HG02970 (cell line): ENCODE data around the gene KLHL5.
A peak's percentile ranks its signal among the peaks of the same experiment; 100 is the strongest.

Experiments used
- ATAC-seq: cut with Tn5 transposase; IDR thresholded peaks from one replicate; pipeline ENCODE4 v1.9.1; 2021; ENCODE audit warnings: mild to moderate bottlenecking, moderate library complexity, moderate number of reproducible peaks; ENCODE audit not compliant: unreplicated experiment, low FRiP score

Gene KLHL5

DNA sequence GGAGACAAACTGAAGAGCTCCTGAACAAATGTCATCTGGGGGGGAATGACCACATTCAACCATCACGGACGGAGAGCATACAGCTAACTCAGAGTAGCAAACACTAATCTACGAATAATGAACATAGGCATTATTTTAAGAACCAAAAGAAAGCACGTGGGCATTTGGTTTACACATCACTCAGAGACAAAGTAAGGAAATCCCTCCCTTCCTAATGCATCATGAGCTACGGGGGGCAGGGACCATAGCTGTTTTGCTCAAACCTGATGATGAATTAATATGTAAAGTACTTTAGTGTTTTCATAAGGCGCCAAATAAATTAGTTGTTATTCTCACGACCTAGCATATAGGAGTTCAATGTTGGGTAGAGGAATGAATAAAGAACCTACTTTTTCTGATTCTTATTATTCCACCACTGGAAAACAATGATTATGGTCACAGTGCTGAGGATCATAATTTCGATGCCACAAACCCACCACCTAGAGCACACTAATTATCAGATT is 18.1 kb upstream of the KLHL5 start:
- ATAC-seq = no peak

DNA sequence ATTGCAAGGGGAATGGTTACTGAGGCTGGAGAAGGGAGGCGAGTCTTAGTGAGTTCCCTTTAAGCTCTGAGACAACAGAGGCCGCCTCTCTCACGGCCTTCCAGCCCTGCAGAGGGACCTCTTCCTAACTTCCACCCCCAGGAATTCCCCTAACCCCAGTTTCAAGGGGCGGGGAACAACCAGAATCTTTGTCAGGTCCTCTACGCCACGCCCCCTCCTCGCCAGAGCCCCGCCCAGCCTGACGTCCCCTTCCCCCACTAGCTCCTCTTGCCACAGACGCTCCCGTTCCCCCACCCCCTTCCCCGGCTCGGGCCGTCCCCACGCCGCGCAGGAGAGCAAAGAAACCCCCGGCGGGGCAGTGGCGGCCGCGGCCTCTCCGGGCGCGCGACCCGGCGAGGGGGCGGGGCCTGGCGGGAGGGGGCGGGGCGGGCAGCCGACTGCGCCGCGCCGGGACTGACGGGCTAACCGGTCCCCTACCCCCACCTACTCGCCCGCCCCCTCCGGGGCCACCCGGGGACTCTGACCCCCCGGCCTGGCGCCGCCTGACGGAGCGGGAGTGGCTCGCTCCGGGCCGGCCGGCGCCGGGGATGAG is 17.6 kb upstream of the KLHL5 start:
- peak; percentile 63 for ATAC-seq

- peak; percentile 29 for ATAC-seq
Measured at GRCh38 chr4:39044956-39045826, 16.8 kb upstream of the KLHL5 start.

DNA sequence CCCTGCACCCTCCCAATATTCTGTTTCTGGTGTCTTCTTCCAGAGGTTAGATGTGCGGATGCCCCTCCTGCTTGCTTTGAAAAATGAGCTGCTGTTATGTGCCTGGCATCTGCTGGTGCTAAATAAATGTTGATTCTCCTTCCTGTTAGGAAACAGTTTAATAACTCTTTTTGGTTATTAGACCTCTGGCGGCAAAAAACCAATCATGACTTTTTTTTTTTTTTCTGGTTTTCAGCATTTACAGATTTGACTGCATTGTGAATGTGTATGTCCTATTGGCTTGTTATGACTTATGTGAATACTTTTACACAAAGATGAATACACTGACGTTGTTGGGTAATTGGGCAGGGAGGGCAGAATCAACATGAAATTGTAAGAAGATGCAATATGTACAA is 16.2 kb upstream of the KLHL5 start:
- no peak for ATAC-seq

- ATAC-seq = no peak
Measured at GRCh38 chr4:39046249-39046648, 15.8 kb upstream of the KLHL5 start.

DNA sequence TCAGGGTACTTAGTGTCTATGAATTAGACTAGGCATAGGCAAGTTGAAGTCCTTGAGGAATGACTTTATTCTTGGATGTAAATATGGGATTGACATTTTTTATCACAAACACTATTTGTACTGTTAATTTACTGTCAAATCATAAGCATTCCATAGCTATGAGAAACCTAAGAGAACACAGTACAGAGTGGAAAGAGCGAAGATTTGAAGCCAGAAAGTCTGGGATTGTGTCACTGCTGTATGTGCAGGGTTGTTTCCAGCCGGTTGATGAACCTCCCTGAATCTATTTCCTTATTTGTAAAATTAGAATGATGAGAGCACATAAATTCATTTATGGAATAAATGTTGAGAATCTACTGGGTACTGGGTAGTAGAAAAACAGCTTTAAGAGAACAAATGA is 14.4 kb upstream of the KLHL5 start:
- ATAC-seq = no peak

GRCh38 chr4:39048311-39048710 is 13.7 kb upstream of the KLHL5 start:
- ATAC-seq = no peak

- ATAC-seq = no peak
Measured at GRCh38 chr4:39050590-39050989, 11.4 kb upstream of the KLHL5 start.

GRCh38 chr4:39051492-39051891 is 10.5 kb upstream of the KLHL5 start:
- no peak for ATAC-seq

DNA sequence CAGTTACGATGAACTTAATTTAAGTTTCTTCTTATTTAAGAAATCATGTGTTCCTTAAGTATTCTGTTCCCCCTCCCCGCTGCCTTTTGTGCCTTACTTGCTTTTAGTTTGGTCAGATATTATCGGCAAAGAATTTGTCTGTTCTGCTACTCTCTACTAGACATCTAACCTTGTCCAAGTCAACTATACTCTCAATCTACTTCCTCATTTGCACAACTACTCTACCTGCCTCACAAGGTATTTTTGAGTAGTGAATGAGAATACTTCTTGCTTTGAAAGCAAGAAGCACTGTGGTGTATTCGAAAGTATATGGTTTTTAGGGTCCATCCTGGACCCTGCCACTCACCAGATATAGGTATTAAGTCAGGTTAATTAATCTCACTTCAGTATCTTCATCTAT is 8.0 kb upstream of the KLHL5 start:
- no peak for ATAC-seq

DNA sequence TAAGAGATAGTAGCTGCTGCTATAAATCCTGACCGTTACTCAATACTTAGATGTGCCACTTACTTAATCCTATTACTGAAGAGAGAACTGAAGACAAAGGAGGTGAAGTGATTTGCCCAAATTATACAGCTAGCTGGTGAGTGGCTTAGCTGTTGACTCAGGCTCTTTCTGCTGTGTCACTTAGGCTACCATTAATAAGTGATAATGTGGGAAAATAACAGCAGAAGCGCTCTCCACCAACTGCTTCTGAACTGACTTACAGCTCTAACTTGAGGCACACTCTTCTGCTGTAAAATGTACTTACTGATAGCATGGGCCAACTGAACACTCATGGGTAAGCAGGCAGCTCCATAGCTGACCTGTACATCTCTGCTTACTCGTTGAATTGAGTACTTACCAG is 7.5 kb upstream of the KLHL5 start:
- no peak for ATAC-seq

DNA sequence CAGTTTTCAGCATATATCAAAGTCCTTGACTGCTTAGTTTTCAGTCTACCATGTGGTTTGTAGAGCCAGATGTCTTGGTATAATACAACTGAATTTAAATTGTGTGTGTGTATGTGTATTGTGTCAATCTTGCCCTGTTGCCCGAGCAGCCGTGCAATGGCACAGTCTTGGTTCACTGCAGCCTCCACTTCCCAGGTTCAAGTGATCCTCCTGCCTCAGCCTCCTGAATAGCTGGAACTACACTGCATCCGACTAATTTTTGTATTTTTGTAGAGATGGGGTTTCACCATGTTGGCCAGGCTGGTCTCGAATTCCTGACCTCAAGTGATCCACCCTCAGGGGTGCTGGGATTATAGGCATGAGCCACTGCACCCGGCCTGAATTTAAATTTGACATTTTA is 6.0 kb upstream of the KLHL5 start:
- ATAC-seq = no peak

DNA sequence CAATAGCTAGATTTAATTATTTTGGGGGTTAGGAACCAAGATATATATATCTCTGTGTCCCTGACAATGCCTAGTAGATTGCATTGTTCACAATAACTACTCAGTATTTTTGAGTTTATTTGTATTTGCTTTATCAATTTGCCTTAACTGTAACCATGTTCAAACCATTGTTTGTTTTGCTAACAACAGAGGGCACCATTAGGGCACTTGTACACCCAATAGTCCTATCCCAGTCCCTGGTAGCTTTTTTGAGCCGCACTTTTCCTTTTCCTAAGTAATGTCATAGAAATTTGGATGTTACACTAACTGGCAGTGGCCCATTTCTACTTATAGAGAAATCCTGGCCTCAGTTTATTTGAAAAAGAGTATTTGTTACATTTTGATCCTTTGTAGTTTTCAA is 575 bp upstream of the KLHL5 start:
- no peak for ATAC-seq

GRCh38 chr4:39062770-39063097 is 702 bp downstream of the KLHL5 start:
- no peak for ATAC-seq

DNA sequence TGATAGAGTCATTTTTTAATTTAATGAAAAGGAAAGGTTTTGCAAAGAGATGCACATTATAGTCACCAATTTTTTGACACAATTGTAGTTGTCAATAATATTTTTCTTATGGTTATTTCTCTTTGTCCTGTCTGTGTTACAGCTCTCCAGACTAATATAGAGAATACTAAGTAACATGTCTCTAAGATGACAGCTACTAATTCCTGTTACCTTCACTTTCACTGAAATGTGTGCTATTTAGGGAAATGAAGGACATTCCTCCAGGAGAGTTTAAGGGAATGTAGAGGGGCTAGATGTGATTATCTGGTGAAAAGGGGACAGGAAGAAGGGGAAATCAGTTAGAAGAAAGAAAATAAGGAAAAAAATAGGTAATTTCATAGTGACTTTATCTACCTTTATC is 1.4 kb downstream of the KLHL5 start:
- no peak for ATAC-seq

- no peak for ATAC-seq
Measured at GRCh38 chr4:39066371-39066770, 4.3 kb downstream of the KLHL5 start.

- no peak for ATAC-seq
Measured at GRCh38 chr4:39067031-39067430, 5.0 kb downstream of the KLHL5 start.

- ATAC-seq = no peak
Measured at GRCh38 chr4:39067451-39067850, 5.4 kb downstream of the KLHL5 start.

DNA sequence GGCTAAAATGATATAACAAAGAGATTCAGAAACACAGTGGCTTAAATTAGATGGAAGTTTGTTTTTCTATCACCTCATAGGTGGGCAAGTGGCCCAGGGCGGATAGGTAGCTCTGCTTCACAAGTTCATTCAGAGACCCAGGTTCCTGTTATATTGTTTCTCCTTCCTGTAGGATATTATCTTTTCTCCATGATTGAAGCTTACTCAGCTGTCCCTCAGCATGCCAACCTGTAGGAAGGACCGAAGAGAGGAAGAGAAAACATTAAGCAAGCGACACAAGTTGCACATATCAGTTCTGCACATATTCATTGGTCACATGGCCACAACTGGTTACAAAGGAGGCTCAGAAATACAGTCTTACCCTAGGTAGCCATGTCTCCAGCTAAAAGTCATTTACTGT is 6.9 kb downstream of the KLHL5 start:
- ATAC-seq = no peak

DNA sequence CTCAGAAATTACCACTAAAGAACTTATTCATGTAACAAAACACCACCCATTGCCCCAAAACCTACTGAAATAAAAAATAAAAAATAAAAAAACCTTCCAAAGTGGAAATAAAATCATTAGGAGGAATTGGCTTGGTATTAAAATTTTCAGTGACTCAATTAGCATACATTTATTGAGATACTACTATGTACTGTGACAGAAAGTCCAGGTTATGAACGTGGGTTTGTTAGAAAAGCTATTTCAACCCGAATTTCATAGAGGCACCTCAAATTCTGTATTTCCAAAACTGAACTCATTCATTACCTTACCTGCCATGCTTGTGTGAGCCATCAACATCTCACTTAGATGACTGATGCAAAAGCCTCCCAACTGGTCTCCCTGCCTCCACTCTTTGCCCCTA is 16.8 kb downstream of the KLHL5 start:
- no peak for ATAC-seq

DNA sequence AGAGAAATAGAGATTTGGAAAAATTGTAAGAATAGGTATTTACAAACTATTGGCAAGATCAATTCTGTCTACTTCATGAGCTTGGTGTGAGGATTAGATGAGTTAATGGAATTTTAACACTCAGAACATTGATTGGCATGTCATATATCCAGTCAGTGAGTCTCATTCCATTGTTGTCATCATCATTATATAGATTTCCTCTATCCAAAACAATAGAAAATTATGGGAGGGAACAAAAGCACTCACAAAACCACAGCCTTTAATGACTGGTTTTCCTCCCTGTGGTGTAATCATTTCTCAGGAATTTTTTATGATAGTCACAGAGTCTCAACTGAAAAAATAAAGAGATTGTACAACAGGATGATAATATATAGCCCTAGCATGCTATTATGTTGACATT is 21.1 kb downstream of the KLHL5 start:
- ATAC-seq = no peak

DNA sequence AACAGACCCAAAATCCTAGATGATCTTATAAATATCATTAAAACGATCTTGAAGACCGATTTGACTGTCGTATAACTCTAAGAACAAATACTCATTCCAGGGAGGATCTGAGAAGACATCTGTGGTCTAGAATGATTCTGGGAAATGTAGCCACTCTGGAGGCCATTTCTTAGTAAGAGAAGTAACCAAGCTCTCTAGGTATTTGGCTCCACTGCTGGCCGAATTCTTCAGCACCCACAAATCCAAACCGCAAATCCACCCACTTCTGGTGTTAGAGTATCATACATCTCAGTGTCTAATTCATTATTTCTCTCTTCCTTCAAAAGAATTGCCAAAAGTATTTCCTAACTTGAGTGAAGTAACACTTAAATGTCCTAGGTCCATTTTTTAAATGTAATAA is 23.9 kb downstream of the KLHL5 start:
- no peak for ATAC-seq
